Nephron (organoid): ENCODE measurements around the gene ITPK1.

ENCODE experiments used
- H3K27ac Mint-ChIP-seq, 3 experiments: 2 replicates each; pipeline ENCODE4 v1.8.0; 2020; ENCODE audit warnings: mixed read lengths in 3 of 3, mild to moderate bottlenecking in 2 of 3, moderate library complexity in 1 of 3
- H3K27me3 Mint-ChIP-seq: 2 replicates; pipeline ENCODE4 v1.8.0; 2021; ENCODE audit warnings: low read depth, mild to moderate bottlenecking, moderate library complexity, mixed read lengths
- H3K36me3 Mint-ChIP-seq: 2 replicates; pipeline ENCODE4 v1.8.0; 2020; ENCODE audit warnings: low read depth, mixed read lengths
- H3K4me1 Mint-ChIP-seq: 2 replicates; pipeline ENCODE4 v1.8.0; 2020; ENCODE audit warnings: mixed read lengths
- H3K4me3 Mint-ChIP-seq, 3 experiments: 2 replicates each; pipeline ENCODE4 v1.8.0; 2020; ENCODE audit warnings: mild to moderate bottlenecking in 3 of 3, mixed read lengths in 3 of 3, moderate library complexity in 2 of 3
- H3K9me3 Mint-ChIP-seq: 2 replicates; pipeline ENCODE4 v1.8.0; 2020; ENCODE audit warnings: mixed read lengths
- CTCF ChIP-seq, 3 experiments: fragments of 200-600 bp; sonication (generic); IDR thresholded peaks; one replicate each; pipeline ENCODE4 v1.5.0; 2021; ENCODE audit warnings: antibody characterized with exemption in 3 of 3; ENCODE audit not compliant: unreplicated experiment in 3 of 3

ITPK1 gene

GRCh38 chr14:92945959-92946846 lies 169.5 kb downstream of the ITPK1 start:
- no peak overlapping the region for H3K4me3 Mint-ChIP-seq
- H3K27me3 Mint-ChIP-seq = no peaks in the 10 kb centered on the region
- no peaks in the 10 kb centered on the region for H3K9me3 Mint-ChIP-seq
- peaks cover 3% of the 10 kb centered on the region for H3K36me3 Mint-ChIP-seq
- H3K27ac Mint-ChIP-seq = no peak overlapping the region
- no peak for TF ChIP-seq CTCF (IDR thresholded peaks at IDR 0.05; ENCODE audit: unreplicated experiment in 3 of 3)
- H3K4me1 Mint-ChIP-seq = no peaks in the 10 kb centered on the region

DNA sequence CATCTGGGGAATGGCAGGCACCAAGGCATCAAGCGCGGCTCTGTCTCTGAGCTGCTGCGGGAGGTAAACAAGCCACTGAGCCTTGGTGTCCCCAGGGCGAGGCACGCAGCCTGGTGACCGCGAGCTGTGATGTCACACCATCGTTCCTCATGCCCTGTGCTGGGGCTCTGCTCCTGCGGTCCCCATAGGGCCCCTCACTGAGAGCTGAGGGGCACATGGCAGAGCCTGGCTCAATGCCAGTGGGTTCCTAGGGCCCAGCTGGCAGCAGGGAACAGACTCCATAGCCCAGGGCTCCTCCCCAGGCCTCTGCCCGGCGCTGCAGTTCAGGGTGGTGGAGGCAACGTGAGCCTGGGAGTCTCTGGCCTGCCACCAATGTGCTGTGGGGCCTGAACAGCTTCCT lies 170.2 kb downstream of the ITPK1 start:
- TF ChIP-seq CTCF (IDR thresholded peaks at IDR 0.05; ENCODE audit: unreplicated experiment in 3 of 3) = no peak
- Mint-ChIP-seq H3K27ac (no peak overlapping the region), H3K4me1 (no peaks in the 10 kb centered on the region), H3K27me3 (no peaks in the 10 kb centered on the region), H3K9me3 (no peaks in the 10 kb centered on the region), H3K4me3 (no peak overlapping the region), H3K36me3 (peaks cover under 1% of the 10 kb centered on the region)

DNA sequence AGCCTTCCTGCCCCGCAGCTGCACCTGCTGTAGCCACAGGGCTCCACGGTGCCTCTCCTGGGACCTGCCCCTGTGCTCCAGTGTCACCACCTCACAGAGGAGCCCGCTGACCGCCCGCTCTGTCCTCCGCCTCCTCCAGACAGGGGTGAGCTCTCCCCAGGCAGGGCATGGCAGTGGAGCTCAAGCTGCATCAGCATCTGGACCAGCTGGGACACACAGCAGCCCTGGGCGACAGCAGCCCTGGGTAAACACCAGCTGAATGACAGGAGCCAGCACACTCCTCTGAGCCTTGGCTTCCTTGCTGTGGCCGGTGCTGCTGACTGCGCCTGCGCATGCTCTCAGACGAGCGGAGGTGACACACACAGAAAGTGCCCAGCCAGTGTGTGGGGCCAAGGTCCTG lies 170.7 kb downstream of the ITPK1 start:
- no peak for TF ChIP-seq CTCF (IDR thresholded peaks at IDR 0.05; ENCODE audit: unreplicated experiment in 3 of 3)
- Mint-ChIP-seq H3K4me3 (no peak overlapping the region), H3K36me3 (no peaks in the 10 kb centered on the region), H3K4me1 (no peaks in the 10 kb centered on the region), H3K27me3 (no peaks in the 10 kb centered on the region), H3K27ac (no peak overlapping the region), H3K9me3 (no peaks in the 10 kb centered on the region)

DNA sequence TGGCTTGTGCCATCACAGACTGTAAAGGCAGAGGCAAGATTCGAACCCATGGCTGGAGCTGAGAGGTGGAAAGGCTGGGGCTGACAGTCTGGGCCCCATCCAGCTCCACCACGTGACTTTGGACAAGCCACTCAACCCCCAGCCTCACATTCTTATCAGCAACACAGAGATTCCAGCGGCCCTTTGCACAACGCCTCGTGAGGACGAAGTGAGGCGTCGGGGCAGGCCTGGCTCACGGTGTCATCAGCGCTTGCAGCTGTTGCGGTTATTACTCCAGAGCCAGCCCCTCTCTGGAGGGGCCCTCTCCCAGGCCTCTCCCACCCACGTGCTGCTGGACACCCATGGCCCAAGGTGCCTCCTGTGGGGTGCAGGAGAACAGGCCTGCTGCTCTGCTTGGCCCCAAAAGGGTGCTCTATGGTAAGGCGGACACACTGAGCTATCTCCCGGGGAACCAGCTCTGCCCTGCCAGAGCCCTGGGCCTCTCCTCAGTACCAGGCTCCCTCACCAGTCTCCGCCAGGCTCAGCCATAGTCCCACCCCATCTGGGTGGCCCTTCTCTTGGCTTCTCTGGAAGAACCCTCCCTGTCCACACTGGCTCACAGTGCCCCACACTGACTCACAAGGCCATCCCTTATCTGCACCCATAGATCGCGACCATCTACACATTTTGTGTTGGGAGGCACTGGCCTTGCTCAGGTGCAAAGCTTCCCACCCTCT lies 171.7 kb downstream of the ITPK1 start:
- H3K4me1 Mint-ChIP-seq = no peaks in the 10 kb centered on the region
- no peaks in the 10 kb centered on the region for H3K36me3 Mint-ChIP-seq
- no peaks in the 10 kb centered on the region for H3K9me3 Mint-ChIP-seq
- no peak overlapping the region for H3K4me3 Mint-ChIP-seq
- no peak overlapping the region for H3K27ac Mint-ChIP-seq
- TF ChIP-seq CTCF (IDR thresholded peaks at IDR 0.05; ENCODE audit: unreplicated experiment in 3 of 3) = no peak
- H3K27me3 Mint-ChIP-seq = no peaks in the 10 kb centered on the region

DNA sequence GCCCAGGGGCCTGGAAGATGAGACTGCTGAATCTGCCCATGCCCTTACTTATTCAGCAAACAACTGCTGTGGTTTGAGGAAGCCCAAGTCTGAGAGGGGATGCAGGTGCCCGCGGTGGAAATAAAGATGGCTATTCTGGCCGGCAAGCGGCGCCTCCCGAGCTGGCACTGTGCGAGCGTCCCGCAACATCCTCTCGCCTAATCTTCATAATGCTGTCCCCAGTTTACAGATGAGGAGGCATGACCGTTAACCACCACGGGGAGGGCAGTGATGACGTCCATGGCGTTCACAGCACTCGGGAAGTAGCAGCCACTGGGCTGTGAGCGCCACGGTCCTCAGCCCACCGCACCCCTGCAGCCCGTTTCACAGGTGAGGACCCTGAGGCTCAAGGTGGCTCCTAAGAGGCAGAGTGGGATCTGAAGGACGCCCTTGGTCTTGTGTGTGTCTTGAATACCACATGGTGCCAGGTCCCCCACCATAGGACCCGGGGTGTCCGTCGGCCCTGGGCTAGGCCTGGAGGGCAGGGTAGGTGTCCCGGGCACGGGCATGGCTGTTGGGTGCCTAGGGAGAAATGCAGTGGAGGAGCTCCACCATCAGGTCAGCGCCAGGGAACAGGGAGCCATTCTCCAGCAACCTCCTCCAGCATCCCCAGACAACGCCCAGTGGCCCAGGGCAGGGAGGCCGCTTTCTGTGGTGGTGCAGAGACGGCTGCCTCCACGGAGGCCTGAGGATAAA lies 172.6 kb downstream of the ITPK1 start:
- Mint-ChIP-seq H3K27me3 (no peaks in the 10 kb centered on the region), H3K4me1 (no peaks in the 10 kb centered on the region), H3K27ac (no peak overlapping the region), H3K4me3 (no peak overlapping the region), H3K9me3 (no peaks in the 10 kb centered on the region), H3K36me3 (no peaks in the 10 kb centered on the region)
- no peak for TF ChIP-seq CTCF (IDR thresholded peaks at IDR 0.05; ENCODE audit: unreplicated experiment in 3 of 3)
